ENCODE data around the gene BCL2L2. TPM values are rescaled to one million over a fixed set of nuclear protein-coding genes. Genes with fewer than 3 reads are reported as not detected.

BCL2L2 gene
- polyA plus RNA-seq, 1 donor: 50.6 TPM

DNA sequence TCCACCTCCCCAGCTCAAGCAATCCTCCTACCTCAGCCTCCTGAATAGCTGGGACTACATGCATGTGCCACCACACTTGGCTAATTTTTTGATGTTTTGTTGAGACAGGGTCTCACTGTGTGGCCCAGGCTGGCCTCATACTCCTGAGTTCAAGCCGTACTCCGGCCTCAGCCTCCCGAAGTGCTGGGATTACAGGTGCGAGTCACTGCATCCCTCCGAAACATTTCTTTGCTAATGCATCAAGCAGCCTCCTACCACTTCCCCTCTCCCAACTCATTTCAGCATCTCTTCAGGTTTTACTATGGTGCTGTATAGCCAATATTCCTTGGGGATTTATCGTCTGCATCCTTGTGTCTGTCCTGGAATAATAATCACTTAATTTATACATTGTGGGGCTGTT is 48.4 kb downstream of the BCL2L2 start:
- DNase-seq: no peak

DNA sequence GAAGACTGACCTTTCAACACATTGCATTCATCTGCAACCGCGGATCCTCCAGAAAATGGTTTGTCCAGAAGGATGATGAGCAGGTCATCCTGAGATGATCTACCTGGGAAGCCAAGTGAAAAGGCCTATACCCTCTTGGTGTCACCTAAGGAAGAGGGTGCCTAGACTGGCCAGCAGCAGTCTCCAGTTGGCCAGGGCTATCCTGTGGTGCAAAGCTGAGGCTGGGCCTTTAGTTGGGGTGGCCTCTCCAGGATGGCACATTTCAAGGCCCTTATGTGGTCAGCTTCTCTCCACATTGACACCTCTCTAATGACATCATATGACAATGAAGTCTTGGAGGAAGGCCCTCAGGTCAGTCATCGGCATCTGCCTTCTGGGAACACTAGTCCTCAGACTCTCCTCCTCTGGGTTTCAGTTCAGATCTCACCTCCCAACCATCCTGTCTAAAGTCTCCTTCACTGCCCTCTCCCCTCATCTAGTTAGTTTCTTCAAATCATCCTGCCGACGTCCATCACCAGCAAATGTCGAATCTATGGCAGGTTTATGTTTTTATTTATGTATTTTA is 49.3 kb downstream of the BCL2L2 start:
- no peak for DNase-seq

DNA sequence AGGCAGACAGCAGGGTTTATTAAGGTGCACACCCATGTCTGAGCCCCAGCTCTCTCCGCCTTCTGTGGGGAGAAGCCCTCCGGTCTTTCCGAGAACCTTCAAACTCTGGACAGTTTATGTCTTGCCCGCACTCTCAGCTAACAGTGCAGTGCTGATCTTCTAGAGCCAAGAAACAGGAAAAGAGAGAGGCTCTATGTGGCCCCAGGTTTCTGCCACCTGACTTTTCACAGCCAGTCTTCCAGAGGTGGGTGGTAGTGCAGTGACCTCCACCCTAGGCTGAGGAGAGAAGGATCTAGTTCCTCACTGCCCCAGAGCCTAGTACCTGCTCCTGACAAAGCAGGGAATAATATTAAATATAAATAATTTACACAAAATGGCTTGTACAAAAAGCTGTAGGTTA is 50.0 kb downstream of the BCL2L2 start:
- no peak for DNase-seq

DNA sequence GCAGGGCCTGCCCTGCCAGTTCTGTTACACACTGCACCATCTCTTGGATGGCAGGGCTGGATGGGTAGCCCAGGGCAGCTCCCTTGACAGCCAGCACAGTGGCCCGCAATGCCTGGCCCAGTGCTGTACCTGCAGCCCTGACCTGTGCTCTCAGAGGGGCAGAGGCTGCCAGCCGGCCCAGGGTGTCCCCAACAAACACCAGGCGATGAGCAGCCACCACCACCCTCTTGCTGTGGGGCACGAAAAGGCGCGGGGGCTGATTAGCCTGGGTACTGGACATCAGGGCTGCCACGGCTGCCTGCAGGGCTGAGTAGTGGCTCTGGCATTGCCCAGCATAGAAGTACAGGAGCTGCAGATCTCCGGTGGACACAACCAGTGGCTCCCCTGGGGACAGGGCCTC is 50.6 kb downstream of the BCL2L2 start:
- DNase-seq: no peak

DNA sequence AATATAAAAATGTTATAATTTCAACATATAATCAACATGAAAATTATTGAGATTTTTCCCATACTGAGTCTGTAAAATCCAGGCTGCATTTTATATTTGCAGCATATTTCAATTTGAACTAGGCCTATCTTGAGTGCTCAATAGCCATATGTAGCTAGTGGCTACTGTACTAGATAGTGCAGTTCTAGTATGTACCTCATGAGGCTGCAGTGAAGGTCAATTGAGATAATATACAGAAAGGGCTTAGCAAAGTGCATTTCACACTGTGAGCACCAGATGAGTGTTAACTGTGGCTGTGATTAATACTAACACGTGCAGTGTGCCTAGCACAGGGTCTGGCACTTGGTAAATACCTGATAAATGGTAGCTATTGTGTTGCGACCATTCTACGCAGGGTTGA is 51.4 kb downstream of the BCL2L2 start:
- DNase-seq: no peak

DNA sequence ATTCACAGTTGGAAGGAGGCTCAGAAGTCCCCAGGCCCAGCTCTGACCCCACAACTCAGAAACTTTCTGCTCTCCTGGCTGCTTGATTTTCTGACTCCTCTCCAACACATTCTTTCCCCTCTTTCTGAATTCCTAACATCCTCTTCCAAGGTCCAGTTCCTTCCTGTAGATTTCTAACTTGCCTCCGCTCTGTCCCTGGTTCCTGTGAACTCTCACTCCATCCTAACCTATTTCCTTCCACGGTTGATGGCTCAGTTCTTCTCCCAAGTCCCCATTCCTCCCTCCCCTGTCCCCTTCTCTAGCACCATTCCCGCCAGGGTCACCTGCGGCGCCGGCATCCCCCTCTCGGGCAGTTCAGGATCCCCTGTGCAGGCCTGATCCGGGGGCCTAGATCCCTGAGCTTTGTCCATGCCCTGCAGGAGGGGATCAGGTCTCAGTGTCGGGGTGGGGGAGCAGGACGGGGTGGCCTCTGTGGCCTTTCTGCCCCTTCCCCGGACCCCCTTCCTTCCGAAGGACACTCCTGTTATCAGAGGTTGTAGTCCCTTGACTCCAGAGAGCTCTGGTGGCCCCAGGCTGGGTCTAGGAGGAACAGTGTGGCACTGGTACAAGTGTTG is 52.0 kb downstream of the BCL2L2 start:
- DNase-seq: no peak

DNA sequence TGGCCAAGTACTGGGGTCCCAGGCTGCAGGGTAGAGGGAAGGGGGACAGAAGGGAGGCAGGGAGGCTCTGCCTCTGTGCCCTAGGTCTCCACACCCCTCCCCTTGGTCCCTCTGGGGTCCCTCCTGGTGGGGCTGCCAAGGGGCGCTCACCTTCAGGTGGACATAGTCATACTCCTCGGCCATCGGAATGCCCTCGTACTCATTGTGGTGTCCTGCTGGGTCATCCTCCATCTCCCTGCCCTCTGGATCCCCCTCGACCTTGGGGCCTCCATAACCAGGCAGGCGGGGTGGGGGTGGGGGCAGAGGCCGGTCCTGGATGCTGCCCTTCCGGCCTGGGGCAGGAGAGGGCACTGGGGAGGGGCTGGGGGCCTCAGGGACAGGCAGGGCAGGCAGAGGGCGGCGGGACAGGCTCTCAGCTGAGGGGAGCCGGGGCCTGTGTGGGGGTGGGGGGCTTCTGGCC is 52.6 kb downstream of the BCL2L2 start:
- DNase-seq: no peak

DNA sequence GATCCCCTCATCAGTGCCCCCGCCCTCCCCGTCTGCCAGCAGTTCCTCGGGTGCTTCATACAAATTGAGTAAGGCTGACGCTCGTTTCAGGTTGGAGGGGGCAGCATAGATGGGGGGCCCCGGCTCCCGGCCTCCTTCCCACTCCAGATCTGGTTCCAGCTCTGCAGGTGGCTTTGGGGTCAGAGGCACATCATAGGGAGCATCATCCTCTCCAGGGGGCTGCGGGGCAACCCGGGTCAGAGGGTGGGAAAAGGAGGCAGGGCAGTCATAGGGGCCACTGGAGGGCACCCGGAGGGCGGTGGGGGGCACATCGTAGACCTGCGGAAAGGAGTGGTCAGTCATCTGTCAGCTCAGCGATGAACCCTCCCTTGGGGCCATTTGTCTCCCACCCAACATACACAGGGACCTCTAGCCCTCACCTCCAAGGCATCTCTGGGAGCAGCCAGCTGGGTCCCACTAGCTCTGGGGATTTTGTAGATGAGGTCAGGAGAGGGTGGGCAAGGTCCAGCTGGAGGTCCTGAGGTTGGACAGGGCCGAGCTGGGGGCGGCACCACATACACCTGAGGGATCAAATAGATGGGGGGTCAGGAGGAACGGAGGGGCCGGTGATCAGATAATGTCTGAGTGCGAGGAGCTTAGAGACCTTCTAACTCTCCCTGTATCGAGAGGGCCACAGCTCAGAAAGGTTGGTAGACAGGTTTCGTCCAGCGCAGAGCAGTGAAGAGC is 53.3 kb downstream of the BCL2L2 start:
- DNase-seq: no peak

DNA sequence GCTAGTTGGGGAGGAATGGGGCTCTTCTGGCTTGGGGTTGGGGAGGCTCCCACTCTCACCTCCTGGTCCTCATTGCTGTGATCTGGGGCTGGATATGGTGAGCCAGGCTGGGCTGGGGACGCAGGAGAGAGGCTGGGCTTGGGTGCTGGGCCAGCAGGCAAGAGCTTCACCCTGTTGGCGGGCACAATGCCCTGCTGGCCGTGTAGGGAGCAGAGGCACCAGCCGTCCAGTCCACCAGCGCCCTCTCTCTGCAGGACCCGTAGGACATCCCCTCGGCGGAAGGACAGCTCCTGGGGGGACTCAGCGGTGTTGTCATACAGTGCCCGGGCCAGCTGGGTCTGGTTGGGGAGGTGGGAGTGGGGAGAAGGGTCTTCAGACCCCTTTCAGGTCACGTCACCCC is 53.9 kb downstream of the BCL2L2 start:
- no peak for DNase-seq

DNA sequence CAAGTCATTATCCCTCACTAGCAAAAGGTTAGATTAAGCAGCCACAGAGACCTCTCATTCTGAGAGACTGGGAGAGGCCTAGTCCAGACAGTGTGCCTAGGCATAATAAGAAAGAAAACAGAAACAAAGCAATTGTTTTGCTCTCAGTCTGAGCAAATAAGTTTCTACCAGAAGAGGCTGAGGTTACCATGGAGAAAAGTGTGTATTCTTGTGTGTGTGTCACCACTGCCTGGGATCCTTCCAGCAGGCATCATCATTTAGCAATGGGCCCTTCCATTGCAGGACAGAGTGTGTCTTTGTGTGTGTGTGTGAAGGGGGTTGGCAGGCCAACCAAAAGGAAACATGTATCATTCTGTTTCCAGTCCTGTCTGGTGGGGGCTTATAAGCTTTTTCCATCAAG is 54.7 kb downstream of the BCL2L2 start:
- DNase-seq: no peak

Other genes with a start within 250 kb of the BCL2L2 start
- gene CDH24, start 249.3 kb upstream of the BCL2L2 start, polyA plus RNA-seq (ENCODE audit: insufficient read length): 28.7 TPM
- 365 TPM for gene ACIN1, start 211.7 kb upstream of the BCL2L2 start, polyA plus RNA-seq (ENCODE audit: insufficient read length)
- gene C14orf119, start 211.3 kb upstream of the BCL2L2 start, polyA plus RNA-seq (ENCODE audit: insufficient read length): 76.1 TPM
- not detected for gene CIROP, start 201.8 kb upstream of the BCL2L2 start, polyA plus RNA-seq (ENCODE audit: insufficient read length)
- gene CEBPE, start 187.6 kb upstream of the BCL2L2 start, polyA plus RNA-seq (ENCODE audit: insufficient read length): 0.08 TPM
- 92.4 TPM for gene SLC7A8, start 123.2 kb upstream of the BCL2L2 start, polyA plus RNA-seq (ENCODE audit: insufficient read length)
- 2.3 TPM for gene RNF212B, start 68.9 kb upstream of the BCL2L2 start, polyA plus RNA-seq (ENCODE audit: insufficient read length)
- 28.0 TPM for gene HOMEZ, start 20.7 kb upstream of the BCL2L2 start, polyA plus RNA-seq (ENCODE audit: insufficient read length)
- gene PPP1R3E, start 4.0 kb upstream of the BCL2L2 start, polyA plus RNA-seq (ENCODE audit: insufficient read length): 42.5 TPM
- 309 TPM for gene PABPN1, start 14.6 kb downstream of the BCL2L2 start, polyA plus RNA-seq (ENCODE audit: insufficient read length)
- gene SLC22A17, start 46.1 kb downstream of the BCL2L2 start, polyA plus RNA-seq (ENCODE audit: insufficient read length): 62.4 TPM
- 35.4 TPM for gene EFS, start 58.3 kb downstream of the BCL2L2 start, polyA plus RNA-seq (ENCODE audit: insufficient read length)
- gene IL25, start 66.0 kb downstream of the BCL2L2 start, polyA plus RNA-seq (ENCODE audit: insufficient read length): not detected
- gene CMTM5, start 70.2 kb downstream of the BCL2L2 start, polyA plus RNA-seq (ENCODE audit: insufficient read length): 1.0 TPM
- 0.13 TPM for gene MYH6, start 101.4 kb downstream of the BCL2L2 start, polyA plus RNA-seq (ENCODE audit: insufficient read length)
- 0.32 TPM for gene MYH7, start 128.8 kb downstream of the BCL2L2 start, polyA plus RNA-seq (ENCODE audit: insufficient read length)
- gene NGDN, start 162.9 kb downstream of the BCL2L2 start, polyA plus RNA-seq (ENCODE audit: insufficient read length): 69.7 TPM
- 9.6 TPM for gene ZFHX2, start 244.9 kb downstream of the BCL2L2 start, polyA plus RNA-seq (ENCODE audit: insufficient read length)
- gene THTPA, start 249.4 kb downstream of the BCL2L2 start, polyA plus RNA-seq (ENCODE audit: insufficient read length): 19.4 TPM

Measured in left kidney (tissue), 2 donors.